ENCODE results near the gene TPRN.
A peak's percentile ranks its signal among the peaks of the same experiment; 100 is the strongest.

The TPRN gene

DNA sequence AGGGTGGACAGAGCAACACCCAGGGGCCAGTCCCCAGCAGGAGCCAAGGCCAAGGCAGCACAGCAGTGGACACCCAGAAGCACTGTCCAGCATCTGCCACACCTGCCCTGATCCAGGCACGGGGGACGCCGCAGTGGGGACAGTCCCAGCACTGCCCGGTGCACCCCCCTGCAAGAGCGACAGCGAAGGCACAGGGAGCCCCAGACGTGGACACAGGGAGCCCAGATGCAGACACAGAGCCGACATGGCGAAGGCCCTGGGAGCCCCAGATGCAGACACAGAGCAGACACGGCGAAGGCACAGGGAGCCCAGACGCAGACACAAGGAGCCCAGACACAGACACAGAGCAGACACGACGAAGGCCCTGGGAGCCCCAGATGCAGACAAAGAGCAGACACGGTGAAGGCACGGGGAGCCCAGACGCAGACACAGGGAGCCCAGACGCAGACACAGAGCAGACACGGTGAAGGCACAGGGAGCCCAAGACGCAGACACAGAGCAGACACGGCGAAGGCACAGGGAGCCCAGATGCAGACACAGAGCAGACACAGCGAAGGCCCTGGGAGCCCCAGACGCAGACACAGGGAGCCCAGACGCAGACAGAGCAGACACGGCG, 16.5 kb downstream of the TPRN start:
- intact Hi-C loops (cut with DNase I): loop anchor here (10.0 kb wide), 1 partner anchor 59 kb away; no protein-coding TSS in a partner anchor
- DNase-seq: no peak

- intact Hi-C loops (cut with DNase I): loop anchor here (10.0 kb wide), 1 partner anchor 58 kb away; no protein-coding TSS in a partner anchor
- DNase-seq: no peak
These were observed 17.7 kb downstream of the TPRN start for GRCh38 chr9:137182836-137183235.

GRCh38 chr9:137181680-137182079, 18.9 kb downstream of the TPRN start:
- intact Hi-C loops (cut with DNase I): loop anchor here (10.0 kb wide), 1 partner anchor 57 kb away; no protein-coding TSS in a partner anchor
- DNase-seq: no peak

- no peak for DNase-seq
- intact Hi-C loops (cut with DNase I): loop anchor here (10.0 kb wide), 1 partner anchor 56 kb away; no protein-coding TSS in a partner anchor
These were observed 20.1 kb downstream of the TPRN start for GRCh38 chr9:137180491-137180890.

- intact Hi-C loops (cut with DNase I): loop anchor here (10.0 kb wide), 1 partner anchor 55 kb away; no protein-coding TSS in a partner anchor
- DNase-seq: no peak
These were observed 20.8 kb downstream of the TPRN start for GRCh38 chr9:137179761-137180160.

GRCh38 chr9:137178939-137179630, 21.5 kb downstream of the TPRN start:
- DNase-seq: no peak
- intact Hi-C loops (cut with DNase I): no loop called here

DNA sequence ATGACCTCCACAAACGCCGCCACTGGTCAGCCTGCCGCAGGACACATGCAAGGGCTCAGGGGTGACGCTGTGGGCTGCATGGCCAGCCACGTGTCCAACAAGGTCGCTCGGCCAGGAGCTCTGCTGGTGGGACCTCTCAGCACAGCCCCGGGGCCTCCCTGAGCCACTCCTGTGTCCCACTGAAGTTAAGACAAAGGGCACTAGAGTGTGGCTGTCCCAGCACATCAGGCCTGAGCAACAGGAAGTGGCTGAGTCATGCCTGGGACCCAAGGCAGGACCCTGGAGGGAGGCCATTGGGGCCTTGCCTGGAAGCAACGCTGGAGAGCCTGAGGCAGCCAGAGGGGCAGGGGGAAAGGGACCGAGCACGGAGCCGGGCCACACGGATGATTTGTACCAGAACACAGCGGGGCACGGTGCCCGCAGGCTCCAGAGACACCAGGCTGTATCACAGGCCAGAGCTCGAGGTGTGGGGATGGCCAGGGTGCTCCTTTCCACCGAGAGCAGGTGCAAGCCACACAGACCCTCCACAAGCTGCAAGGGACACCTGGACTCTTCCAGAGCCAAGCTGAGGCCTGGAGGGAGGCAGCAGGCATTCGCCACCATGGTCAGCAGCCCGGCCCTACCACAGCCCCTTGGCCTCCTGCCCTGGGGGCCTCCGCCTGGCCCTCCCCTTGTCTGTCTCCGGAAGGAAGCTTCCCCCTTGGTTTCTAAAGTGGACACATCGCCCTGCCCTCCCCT, 22.2 kb downstream of the TPRN start:
- intact Hi-C loops (cut with DNase I): no loop called here
- DNase-seq: no peak

- intact Hi-C loops (cut with DNase I): no loop called here
- DNase-seq: peak in 7 of 42 donors; percentile 38 to 69 (median 41)
These were observed 24.0 kb downstream of the TPRN start for GRCh38 chr9:137176302-137177182.

GRCh38 chr9:137175345-137175961, 25.1 kb downstream of the TPRN start:
- no peak for DNase-seq
- intact Hi-C loops (cut with DNase I): no loop called here

GRCh38 chr9:137174722-137175293, 25.7 kb downstream of the TPRN start:
- peak in 7 of 42 donors; percentile 38 to 68 (median 46) for DNase-seq
- intact Hi-C loops (cut with DNase I): no loop called here

DNA sequence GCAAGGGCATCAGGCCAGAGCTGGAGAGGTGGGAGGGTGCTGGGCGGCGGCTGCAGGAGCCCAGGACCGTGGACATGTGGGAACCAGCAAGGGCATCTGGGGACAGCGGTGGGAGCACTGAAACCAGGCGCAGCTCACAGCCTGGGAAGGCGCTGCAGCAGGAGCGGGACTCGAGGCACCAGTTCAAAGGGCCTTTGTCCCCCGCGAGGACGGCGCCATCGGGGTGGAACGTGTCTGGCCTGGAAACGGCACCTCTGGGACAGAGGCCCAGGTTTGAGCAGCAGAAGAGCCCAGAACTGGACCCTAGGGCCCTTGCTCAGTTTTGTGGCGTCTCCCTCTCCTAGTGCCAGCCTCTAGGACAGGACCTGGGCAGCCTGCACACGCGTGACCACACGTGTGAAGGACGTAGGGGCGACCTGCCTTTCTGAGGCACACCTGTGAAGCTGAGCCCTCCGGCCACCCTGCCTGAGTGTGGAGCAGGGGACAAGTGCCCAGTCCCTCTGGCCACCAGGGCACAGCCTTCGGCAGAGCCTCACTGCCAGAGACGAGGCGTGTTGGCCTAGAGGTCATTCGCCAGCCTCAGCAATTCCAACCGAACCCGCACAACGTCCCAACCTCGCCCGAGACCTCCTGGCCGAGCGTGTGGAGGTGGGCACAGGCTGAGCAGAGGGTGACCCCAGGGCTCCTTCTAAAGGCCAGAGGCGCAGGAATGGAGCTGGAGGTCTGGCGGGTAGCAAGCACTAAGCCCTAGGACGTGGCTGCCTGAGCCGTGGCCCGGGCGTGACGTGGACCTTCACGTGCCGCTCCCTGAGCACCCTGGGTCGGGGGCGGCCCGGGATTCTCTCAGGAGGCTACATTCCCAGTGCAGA, 26.5 kb downstream of the TPRN start:
- intact Hi-C loops (cut with DNase I): no loop called here
- peak in 1 of 42 donors; percentile 38 for DNase-seq

DNA sequence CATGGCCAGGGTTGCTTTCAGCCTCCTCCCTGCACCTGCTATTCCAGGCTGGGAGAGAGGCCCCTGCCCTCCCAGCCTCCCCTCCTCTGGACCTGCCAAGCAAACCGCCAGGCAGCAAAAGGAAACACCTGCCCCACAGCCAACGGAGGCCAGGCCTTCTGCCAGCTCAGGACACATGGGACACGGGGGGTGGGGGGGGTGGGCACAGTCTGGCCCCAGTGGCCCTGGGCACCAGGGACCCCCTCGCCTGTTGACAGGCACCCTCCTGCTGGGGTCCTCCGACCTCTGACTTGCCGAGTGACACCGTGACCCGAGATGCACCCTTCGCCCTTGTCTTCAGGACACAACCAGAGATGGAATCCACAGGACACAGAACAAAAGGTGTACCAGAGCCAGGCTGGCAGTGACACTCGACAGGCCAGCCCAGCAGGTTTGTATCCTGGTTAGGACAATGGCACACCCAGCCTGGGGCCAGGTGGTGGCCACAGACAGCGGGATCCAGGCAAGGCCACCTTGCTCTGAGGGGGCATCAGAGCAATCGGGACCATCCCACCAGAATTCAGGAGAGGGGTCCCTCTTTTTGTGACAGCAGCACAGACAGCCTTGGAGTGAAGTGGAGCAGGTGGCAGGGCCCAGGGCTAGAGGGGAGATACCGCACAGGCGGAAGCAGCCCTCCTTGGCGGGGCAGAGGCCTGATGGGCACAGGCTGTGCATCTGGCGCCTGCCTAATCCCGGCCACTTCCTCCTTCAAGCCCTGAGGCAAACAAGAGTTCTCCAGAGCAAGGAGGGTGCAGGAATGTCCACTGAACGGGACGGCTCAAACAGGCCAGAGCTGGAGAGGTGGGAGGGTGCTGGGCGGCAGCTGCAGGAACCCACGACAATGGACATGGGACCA, 27.4 kb downstream of the TPRN start:
- intact Hi-C loops (cut with DNase I): no loop called here
- no peak for DNase-seq

DNA sequence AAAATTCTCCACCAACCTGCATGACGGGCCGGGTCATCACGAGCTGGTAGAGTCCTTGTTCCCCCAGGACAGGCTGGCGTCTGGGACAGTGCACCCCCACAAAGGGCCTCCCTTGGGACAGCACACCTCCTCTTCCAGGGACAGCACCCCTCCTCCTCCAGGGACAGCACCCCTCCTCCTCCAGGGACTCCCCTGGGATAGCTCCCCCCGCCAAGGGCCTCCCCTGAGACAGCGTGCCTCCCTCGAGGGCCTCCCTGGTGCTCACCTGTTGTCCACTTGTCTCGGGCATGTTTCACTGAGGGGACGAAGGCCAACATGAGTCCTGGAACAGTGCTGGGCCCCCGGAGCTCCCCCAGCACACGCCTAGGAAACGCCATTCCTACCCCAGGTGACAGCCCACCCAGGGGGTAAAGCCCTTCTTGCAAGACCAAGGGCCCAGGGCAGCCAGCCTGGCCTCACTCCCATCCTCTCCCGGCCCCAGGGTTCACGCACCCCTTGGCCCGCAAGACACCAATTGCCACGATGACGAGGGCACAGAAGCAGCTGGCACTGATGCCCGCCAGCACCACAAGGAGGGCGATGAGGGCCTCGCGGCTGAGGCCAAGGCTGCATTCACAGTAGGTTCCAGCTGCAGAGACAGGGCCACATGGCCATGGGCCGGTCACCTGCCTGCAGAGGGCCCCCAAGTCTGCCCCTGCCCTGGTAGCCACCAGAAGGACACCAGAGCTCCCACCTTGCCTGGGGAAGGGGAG, 29.2 kb downstream of the TPRN start:
- DNase-seq: no peak
- intact Hi-C loops (cut with DNase I): no loop called here

- DNase-seq: no peak
- intact Hi-C loops (cut with DNase I): no loop called here
These were observed 29.9 kb downstream of the TPRN start for GRCh38 chr9:137170486-137171148.

- intact Hi-C loops (cut with DNase I): no loop called here
- no peak for DNase-seq
These were observed 30.6 kb downstream of the TPRN start, which contains the start of gene LRRC26 for GRCh38 chr9:137169896-137170358. LRRC26 (minus strand) TSS chr9:137170051; CDS start chr9:137169943, 108 bp downstream.

Measured in head of caudate nucleus (tissue), 42 donors.